Astrocyte of the cerebellum (primary cell): ENCODE measurements around the gene THYN1.

Source experiments
- DNase-seq: peaks from one replicate; pipeline ENCODE4 v3.0.0-alpha.2; 2011; ENCODE audit warnings: low read depth
- H3K4me3 ChIP-seq: 2 replicates; pipeline ENCODE4 v1.5.1; 2011; ENCODE audit warnings: mild to moderate bottlenecking, low read depth, low read length, moderate library complexity
- CTCF ChIP-seq: IDR thresholded peaks from 2 replicates; pipeline ENCODE4 v1.5.1; 2012; ENCODE audit warnings: low read length, low read depth, moderate library complexity, mild to moderate bottlenecking; ENCODE audit errors: missing control alignments
- in situ Hi-C: cut with HindIII; loops from 2 replicates; pipeline ENCODE4 v1.10.0; 2017; ENCODE audit warnings: low sequenced_read_pairs

THYN1 gene

GRCh38 chr11:134267461-134267860 lies 14.3 kb upstream of the THYN1 start:
- H3K4me3 ChIP-seq = no peak overlapping the region
- in situ Hi-C loops = no loop called here
- no peak for TF ChIP-seq CTCF
- DNase-seq = no peak

GRCh38 chr11:134266841-134267251 lies 13.7 kb upstream of the THYN1 start:
- H3K4me3 ChIP-seq = no peak overlapping the region
- in situ Hi-C loops = no loop called here
- DNase-seq = no peak
- no peak for TF ChIP-seq CTCF

- DNase-seq = no peak
- in situ Hi-C loops = no loop called here
- H3K4me3 ChIP-seq = no peak overlapping the region
- no peak for TF ChIP-seq CTCF
Observed at GRCh38 chr11:134266440-134266839, 13.3 kb upstream of the THYN1 start.

- H3K4me3 ChIP-seq = no peak overlapping the region
- in situ Hi-C loops = no loop called here
- DNase-seq = no peak
- no peak for TF ChIP-seq CTCF
Observed at GRCh38 chr11:134264966-134265764, 12.0 kb upstream of the THYN1 start.

GRCh38 chr11:134261626-134262488 lies 8.7 kb upstream of the THYN1 start:
- peak; percentile 64 for TF ChIP-seq CTCF
- in situ Hi-C loops = no loop called here
- DNase-seq = peak; percentile 38
- no peak overlapping the region for H3K4me3 ChIP-seq

GRCh38 chr11:134260983-134261382 lies 7.8 kb upstream of the THYN1 start:
- TF ChIP-seq CTCF = no peak
- in situ Hi-C loops = no loop called here
- H3K4me3 ChIP-seq = no peak overlapping the region
- no peak for DNase-seq
